Measurements from ENCODE around the gene GADD45A.

The GADD45A gene

GRCh38 chr1:67686267-67687197 is 1.5 kb downstream of the GADD45A start (continued):
- no peak for TF ChIP-seq ZNF776 (tag by site-specific recombination; IDR thresholded peaks at IDR 0.05; ENCODE audit: borderline replicate concordance)
- TF ChIP-seq, protein P1, sequence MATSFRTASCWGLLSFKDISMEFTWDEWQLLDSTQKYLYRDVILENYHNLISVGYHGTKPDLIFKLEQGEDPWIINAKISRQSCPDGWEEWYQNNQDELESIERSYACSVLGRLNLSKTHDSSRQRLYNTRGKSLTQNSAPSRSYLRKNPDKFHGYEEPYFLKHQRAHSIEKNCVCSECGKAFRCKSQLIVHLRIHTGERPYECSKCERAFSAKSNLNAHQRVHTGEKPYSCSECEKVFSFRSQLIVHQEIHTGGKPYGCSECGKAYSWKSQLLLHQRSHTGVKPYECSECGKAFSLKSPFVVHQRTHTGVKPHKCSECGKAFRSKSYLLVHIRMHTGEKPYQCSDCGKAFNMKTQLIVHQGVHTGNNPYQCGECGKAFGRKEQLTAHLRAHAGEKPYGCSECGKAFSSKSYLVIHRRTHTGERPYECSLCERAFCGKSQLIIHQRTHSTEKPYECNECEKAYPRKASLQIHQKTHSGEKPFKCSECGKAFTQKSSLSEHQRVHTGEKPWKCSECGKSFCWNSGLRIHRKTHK (tag by site-specific recombination; IDR thresholded peaks at IDR 0.05), result no peak
- no peak for TF ChIP-seq ZNF510 (tag by site-specific recombination; IDR thresholded peaks at IDR 0.05; ENCODE audit: insufficient replicate concordance)
- no peak for TF ChIP-seq ZNF214 (tag by site-specific recombination; IDR thresholded peaks at IDR 0.05; ENCODE audit: borderline replicate concordance)
- TF ChIP-seq ZNF155 (tag by site-specific recombination; IDR thresholded peaks at IDR 0.05), result no peak
- no peak for TF ChIP-seq ZNF202 (tag by site-specific recombination; IDR thresholded peaks at IDR 0.05; ENCODE audit: borderline replicate concordance)
- TF ChIP-seq BCL11B (tag by site-specific recombination; IDR thresholded peaks at IDR 0.05; ENCODE audit: low read depth), result peak; percentile 85
- TF ChIP-seq PATZ1 (tag by site-specific recombination; IDR thresholded peaks at IDR 0.05), result peak; percentile 68
- no peak for TF ChIP-seq ZNF274 (IDR thresholded peaks at IDR 0.05; ENCODE audit: low read length)
- no peak for TF ChIP-seq ZNF274 (tag by site-specific recombination; IDR thresholded peaks at IDR 0.05; ENCODE audit: borderline replicate concordance)
- no peak for TF ChIP-seq ZFP3 (tag by site-specific recombination; IDR thresholded peaks at IDR 0.05; ENCODE audit: low read depth)
- TF ChIP-seq SP7 (tag by site-specific recombination; IDR thresholded peaks at IDR 0.05), result peak; percentile 99
- peak; percentile 96 for TF ChIP-seq ZNF843 (tag by site-specific recombination; IDR thresholded peaks at IDR 0.05)
- no peak for TF ChIP-seq RBAK (tag by site-specific recombination; IDR thresholded peaks at IDR 0.05)
- TF ChIP-seq REST (tag by site-specific recombination; IDR thresholded peaks at IDR 0.05), result peak; percentile 40; the same call in 1 of the 2 replicates
- peak; percentile 44; the same call in 1 of the 2 replicates for TF ChIP-seq GLI2 (tag by site-specific recombination; IDR thresholded peaks at IDR 0.05; ENCODE audit: borderline replicate concordance, low read depth)
- peak; percentile 97 for TF ChIP-seq INSM2 (tag by site-specific recombination; IDR thresholded peaks at IDR 0.05)
- no peak for TF ChIP-seq ZNF211 (tag by site-specific recombination; IDR thresholded peaks at IDR 0.05; ENCODE audit: low read depth)
- peak; percentile 87 for TF ChIP-seq ZBTB21 (tag by site-specific recombination; IDR thresholded peaks at IDR 0.05)
- TF ChIP-seq ZSCAN16 (tag by site-specific recombination; IDR thresholded peaks at IDR 0.05), result no peak
- TF ChIP-seq, protein P2, sequence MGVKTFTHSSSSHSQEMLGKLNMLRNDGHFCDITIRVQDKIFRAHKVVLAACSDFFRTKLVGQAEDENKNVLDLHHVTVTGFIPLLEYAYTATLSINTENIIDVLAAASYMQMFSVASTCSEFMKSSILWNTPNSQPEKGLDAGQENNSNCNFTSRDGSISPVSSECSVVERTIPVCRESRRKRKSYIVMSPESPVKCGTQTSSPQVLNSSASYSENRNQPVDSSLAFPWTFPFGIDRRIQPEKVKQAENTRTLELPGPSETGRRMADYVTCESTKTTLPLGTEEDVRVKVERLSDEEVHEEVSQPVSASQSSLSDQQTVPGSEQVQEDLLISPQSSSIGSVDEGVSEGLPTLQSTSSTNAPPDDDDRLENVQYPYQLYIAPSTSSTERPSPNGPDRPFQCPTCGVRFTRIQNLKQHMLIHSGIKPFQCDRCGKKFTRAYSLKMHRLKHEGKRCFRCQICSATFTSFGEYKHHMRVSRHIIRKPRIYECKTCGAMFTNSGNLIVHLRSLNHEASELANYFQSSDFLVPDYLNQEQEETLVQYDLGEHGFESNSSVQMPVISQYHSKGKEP (tag by site-specific recombination; IDR thresholded peaks at IDR 0.05), result peak; percentile 94
- TF ChIP-seq ZNF280D (tag by site-specific recombination; IDR thresholded peaks at IDR 0.05), result peak; percentile 21; the same call in 1 of the 2 replicates
- TF ChIP-seq ZNF311 (tag by site-specific recombination; IDR thresholded peaks at IDR 0.05; ENCODE audit: borderline replicate concordance), result no peak
- TF ChIP-seq ZNF146 (tag by site-specific recombination; IDR thresholded peaks at IDR 0.05), result peak; percentile 43
